ENCODE measurements around the gene SLC25A34. TPM values are rescaled to one million over a fixed set of nuclear protein-coding genes. Genes with fewer than 3 reads are reported as not detected.

SLC25A34 gene
- total and polyA plus RNA-seq, 2 of the 13 experiments (the other 11 are each of a cell fraction or from before 2014, with no cell fraction given): 0.13 to 0.18 TPM

DNA sequence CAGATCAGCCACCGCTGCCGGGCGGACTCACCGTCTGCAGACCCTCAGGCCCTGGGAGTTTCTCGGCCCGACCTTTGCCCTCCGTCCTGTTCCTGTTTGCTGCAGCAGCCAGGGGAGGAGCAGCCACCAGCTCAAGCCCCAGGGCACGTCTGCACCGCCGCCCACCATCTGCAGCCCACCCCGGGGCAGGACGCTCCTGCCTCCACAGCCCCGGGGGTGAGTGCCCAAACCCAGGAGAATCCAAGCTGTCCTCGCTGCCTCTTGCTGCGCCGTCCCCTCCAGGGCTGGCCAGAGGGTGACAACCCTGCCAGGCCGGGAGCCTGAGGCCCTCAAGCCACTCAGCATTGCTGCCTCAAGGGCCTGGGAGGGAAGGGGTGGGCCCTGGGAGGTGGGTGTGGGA, 1.2 kb upstream of the SLC25A34 start (continued):
- TF ChIP-seq, protein P1, sequence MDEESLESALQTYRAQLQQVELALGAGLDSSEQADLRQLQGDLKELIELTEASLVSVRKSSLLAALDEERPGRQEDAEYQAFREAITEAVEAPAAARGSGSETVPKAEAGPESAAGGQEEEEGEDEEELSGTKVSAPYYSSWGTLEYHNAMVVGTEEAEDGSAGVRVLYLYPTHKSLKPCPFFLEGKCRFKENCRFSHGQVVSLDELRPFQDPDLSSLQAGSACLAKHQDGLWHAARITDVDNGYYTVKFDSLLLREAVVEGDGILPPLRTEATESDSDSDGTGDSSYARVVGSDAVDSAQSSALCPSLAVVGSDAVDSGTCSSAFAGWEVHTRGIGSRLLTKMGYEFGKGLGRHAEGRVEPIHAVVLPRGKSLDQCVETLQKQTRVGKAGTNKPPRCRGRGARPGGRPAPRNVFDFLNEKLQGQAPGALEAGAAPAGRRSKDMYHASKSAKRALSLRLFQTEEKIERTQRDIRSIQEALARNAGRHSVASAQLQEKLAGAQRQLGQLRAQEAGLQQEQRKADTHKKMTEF (CRISPR knock-in tag; IDR thresholded peaks at IDR 0.05): no peak
- TF ChIP-seq HDAC1 (CRISPR knock-in tag; IDR thresholded peaks at IDR 0.05): peak; percentile 36; the same call in 1 of the 2 replicates
- TF ChIP-seq ZNF777 (CRISPR knock-in tag; IDR thresholded peaks at IDR 0.05): no peak
- TF ChIP-seq ZNF619 (CRISPR knock-in tag; IDR thresholded peaks at IDR 0.05): 0 out of 2 replicates have a peak, but pooled peaks have one; percentile 37
- TF ChIP-seq ZNF598 (CRISPR knock-in tag; IDR thresholded peaks at IDR 0.05; ENCODE audit: borderline replicate concordance): no peak
- TF ChIP-seq, protein P2, sequence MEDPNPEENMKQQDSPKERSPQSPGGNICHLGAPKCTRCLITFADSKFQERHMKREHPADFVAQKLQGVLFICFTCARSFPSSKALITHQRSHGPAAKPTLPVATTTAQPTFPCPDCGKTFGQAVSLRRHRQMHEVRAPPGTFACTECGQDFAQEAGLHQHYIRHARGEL (CRISPR knock-in tag; IDR thresholded peaks at IDR 0.05): no peak
- TF ChIP-seq IKZF1 (IDR thresholded peaks at IDR 0.05): no peak
- TF ChIP-seq ZNF629 (CRISPR knock-in tag; conservative IDR thresholded peaks at IDR 0.05): no peak

DNA sequence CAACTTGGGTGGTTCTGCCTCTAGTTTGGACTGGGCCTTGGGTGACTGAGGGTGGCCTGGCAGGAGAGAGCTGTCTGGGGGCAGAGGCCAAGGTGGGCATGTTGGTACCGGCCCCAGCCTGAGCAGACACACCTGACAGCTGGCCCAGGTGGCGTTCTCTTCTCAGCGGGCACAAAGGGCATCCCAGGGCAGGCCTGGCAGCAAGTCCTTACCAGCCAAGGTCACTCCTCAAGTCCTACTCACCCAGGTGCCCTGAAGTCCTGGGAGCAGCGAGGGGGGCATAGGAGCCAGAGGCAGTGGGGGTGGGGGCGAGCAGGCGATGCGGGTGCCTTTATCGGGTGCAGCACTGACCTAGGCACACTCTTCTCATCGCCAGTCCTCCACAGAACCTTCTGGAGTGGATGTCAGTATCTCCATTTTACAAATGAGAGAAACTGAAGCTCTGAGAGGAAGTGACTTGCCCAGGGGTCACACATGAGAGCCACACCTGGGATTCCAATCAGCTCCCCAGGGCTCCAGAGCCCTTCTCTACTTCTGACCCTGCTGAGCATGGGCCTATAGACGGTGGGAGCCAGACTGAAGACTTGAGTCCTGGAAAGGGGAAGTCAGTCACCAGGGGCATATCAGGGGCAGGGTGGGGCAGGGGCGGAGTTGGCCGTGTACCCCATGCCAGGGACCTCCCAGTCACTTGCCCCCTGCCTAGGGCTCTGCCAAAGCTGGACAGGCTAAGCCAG, 587 bp upstream of the SLC25A34 start:
- intact Hi-C loops (cut with micrococcal nuclease; ENCODE audit: unreplicated experiment): loop anchor here (5.0 kb wide), 1 partner anchor 138 kb away; no protein-coding TSS in a partner anchor
- POLR2A ChIA-PET: interaction anchor here (1.0 to 1.4 kb wide), 3 partner anchors 12 to 152 kb away, joined by 3 to 4 read pairs (median 3); no protein-coding TSS in a partner anchor
- Histone ChIP-seq H3K9me3 (ENCODE audit: low read length) (no peaks in the 10 kb centered on the region), H3K27ac (ENCODE audit: extremely low read length, insufficient read depth, low read length) (no peak overlapping the region), H3K27me3 (ENCODE audit: control insufficient read depth in 1 of 2, insufficient read depth in 2 of 2, low read length in 2 of 2) (no peaks in the 10 kb centered on the region), H3K4me1 (ENCODE audit: insufficient read depth, low read length) (peaks cover 55% of the 10 kb centered on the region), H3K79me2 (ENCODE audit: insufficient read depth, low read length) (no peaks in the 10 kb centered on the region), H3K4me3 (replicated peaks in 1 of 3; ENCODE audit: insufficient read depth in 1 of 3, low read depth in 2 of 3, low read length in 3 of 3) (peak overlapping the region in 1 of 3 experiments; percentile 53; a peak in 2 of 6 replicates), H3K9ac (ENCODE audit: insufficient read depth, low read depth, low read length) (peak overlapping the region; percentile 28; the same call in 1 of the 2 replicates), H2AFZ (ENCODE audit: low read length) (no peak overlapping the region), H3K4me2 (ENCODE audit: low read depth, low read length) (peak overlapping the region; percentile 73), H4K20me1 (ENCODE audit: insufficient read depth, low read length) (no peaks in the 10 kb centered on the region), H3K36me3 (replicated peaks in 1 of 2; ENCODE audit: control insufficient read depth in 1 of 2, insufficient read depth in 2 of 2, low read length in 2 of 2) (peaks cover 4 to 6% of the 10 kb centered on the region in 2 experiments; a peak in 4 of 5 replicates)
- no peak for FAIRE-seq
- in situ Hi-C loops (cut with HindIII; ENCODE audit: extremely low pct_ligation_motif_present, low pct_unique_long_range_greater_than_20kb): no loop called here
- 89% methylated on average over 9 of the region's 12 CpGs for WGBS (ENCODE audit: low lambda C conversion rate)
- ATAC-seq: peak; percentile 2; the same call in 2 of the 3 replicates
- BruUV-seq (replicated peaks): no TSS peak
- CTCF ChIA-PET (ENCODE audit: low intra/inter-chr PET ratio, low total read pairs): no interaction called here
- TF ChIP-seq HNRNPL (IDR thresholded peaks at IDR 0.05; ENCODE audit: low read depth, low read length) (peak; percentile 64; the same call in 1 of the 2 replicates), HNRNPLL (IDR thresholded peaks at IDR 0.05; ENCODE audit: low read depth, low read length, poor library complexity, severe bottlenecking) (peak; percentile 1), ZNF816 (CRISPR knock-in tag; IDR thresholded peaks at IDR 0.05; ENCODE audit: borderline replicate concordance) (no peak), ZNF232 (CRISPR knock-in tag; IDR thresholded peaks at IDR 0.05; ENCODE audit: borderline replicate concordance) (no peak), AGO2 (optimal IDR thresholded peaks at IDR 0.05; ENCODE audit: low read depth, low read length) (peak; percentile 75), ZNF567 (CRISPR knock-in tag; IDR thresholded peaks at IDR 0.05; ENCODE audit: borderline replicate concordance) (no peak), FOXK1 (CRISPR knock-in tag; IDR thresholded peaks at IDR 0.05; ENCODE audit: borderline replicate concordance, low read depth) (no peak)
- TF ChIP-seq, protein P3, sequence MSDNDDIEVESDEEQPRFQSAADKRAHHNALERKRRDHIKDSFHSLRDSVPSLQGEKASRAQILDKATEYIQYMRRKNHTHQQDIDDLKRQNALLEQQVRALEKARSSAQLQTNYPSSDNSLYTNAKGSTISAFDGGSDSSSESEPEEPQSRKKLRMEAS (IDR thresholded peaks at IDR 0.05): 0 out of 2 replicates have a peak, but pooled peaks have one; percentile 17
- no peak for DNase-seq (ENCODE audit: low spot score)
